GM19395 (cell line): ENCODE data around the gene LTC4S.
"Not testable (repeated sequence)": the region's sequence is repeated elsewhere in the genome, so short reads cannot be mapped to it uniquely, and the experiment has no call there.

Experiments
- ATAC-seq: cut with Tn5 transposase; IDR thresholded peaks from one replicate; pipeline ENCODE4 v1.9.1; 2021; ENCODE audit warnings: mild to moderate bottlenecking, moderate library complexity; ENCODE audit not compliant: unreplicated experiment

The LTC4S gene

GRCh38 chr5:179769271-179769670 lies 24.5 kb upstream of the LTC4S start:
- ATAC-seq: no peak

DNA sequence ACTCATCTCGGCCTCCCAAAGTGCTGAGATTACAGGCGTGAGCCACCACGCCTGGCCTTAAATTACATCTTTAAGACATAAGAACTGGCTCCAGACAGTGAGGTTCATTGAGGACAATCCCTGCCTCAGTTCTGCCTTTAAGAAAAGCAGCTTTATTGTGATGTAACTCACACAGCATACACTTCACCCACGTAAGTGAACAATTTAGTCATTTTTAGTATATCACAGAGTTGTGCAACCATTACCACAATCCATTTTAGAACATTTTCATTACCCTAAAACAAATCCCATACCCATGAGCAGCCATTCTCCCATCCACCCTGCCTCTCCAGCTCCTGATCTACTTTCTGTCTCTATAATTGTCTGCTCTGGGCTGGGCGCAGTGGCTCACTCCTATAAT lies 24.0 kb upstream of the LTC4S start:
- no peak for ATAC-seq

DNA sequence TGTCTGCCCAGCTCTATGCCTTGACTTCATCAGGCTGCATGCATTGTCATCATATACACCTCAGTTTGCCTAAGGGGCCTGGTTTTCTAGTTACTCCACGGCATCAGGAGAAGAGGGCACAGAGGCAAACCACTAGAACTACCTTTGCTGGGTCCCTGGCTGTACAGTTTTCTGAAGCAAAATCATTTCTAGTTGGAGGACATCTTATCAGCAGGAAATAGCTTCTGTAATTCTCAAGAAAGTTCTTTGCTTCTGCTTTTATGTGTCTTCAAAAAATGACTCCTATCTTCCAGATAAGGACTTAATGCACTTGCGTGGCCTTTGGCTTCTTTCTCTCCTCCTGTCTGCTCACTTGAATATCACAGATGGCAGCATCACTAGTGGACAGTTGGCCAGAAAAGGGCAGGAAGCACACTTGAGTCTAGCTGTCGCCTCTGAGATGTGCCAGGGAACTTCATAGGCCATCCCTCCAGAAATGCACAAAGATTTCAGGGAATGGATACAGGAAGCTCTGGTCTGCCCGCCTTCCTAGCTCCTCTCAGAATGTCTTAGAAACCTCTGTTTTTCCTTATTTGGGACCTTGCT lies 22.4 kb upstream of the LTC4S start:
- no peak for ATAC-seq

DNA sequence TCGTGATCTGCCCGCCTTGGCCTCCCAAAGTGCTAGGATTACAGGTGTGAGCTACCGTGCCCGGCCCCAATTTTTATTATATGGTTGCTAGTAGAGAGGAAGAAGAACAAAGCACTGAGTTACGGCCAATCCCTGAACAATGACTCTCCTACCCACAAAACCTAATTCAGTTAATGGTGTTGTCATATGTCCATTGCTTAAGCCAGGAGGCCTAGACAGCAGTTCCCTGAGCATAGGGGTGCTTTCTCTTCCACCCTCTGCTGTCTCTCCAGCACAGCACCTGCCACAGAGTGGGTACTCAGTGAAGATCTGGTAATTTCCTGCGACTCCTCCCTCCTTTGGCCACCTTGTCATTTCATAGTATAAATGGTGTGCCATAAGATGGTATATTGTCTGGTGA lies 21.4 kb upstream of the LTC4S start:
- ATAC-seq: no peak

DNA sequence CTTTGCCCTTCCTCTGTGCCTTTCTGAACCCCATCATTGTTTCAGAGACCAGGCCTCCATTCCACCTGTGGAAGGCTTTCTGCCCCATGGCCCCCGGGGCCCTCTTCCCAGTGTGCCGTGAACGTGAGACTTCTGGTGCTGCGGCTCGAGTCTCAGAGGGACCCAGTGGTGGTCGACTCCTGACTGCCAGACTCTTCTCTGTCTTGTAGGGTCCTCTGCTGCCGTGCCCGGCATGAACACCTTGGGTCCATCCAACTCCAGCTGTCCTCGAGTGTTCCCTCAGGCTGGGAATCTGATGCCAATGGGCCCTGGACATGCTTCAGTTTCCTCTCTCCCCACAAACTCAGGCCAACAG lies 20.1 kb upstream of the LTC4S start:
- ATAC-seq: no peak

DNA sequence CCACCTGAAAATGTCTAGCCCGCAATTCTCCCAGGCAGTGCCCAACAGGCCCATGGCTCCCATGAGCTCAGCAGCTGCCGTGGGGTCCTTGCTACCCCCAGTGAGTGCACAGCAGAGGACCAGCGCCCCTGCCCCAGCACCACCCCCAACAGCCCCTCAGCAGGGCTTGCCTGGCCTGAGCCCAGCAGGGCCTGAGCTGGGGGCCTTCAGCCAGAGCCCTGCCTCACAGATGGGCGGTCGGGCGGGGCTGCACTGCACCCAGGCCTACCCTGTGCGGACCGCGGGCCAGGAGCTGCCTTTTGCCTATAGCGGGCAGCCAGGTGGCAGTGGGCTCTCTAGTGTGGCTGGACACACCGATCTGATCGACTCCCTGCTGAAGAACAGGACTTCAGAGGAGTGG lies 19.3 kb upstream of the LTC4S start:
- no peak for ATAC-seq

- ATAC-seq: no peak
These were observed 17.3 kb upstream of the LTC4S start for GRCh38 chr5:179776411-179776938.

GRCh38 chr5:179777456-179777855 lies 16.3 kb upstream of the LTC4S start:
- no peak for ATAC-seq

DNA sequence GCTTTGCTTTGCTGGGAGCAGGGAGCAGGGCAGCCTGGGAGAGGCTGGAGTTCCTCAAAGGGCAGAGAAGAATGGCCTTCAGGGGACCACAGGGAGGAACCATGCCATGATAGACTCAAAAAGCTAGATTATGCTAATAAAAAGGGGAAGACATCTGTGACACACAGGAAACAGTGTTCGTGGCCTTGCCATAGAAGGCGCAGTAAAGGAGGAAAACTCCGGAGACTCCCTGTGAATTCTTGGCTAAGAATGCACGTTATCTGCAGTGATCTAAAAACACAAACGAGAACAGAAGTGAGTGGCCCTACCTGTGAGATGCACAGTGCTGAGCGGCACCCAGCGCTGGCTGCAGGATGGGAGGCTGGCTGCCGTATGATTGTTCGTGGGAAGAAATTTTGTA lies 15.9 kb upstream of the LTC4S start:
- ATAC-seq: no peak

DNA sequence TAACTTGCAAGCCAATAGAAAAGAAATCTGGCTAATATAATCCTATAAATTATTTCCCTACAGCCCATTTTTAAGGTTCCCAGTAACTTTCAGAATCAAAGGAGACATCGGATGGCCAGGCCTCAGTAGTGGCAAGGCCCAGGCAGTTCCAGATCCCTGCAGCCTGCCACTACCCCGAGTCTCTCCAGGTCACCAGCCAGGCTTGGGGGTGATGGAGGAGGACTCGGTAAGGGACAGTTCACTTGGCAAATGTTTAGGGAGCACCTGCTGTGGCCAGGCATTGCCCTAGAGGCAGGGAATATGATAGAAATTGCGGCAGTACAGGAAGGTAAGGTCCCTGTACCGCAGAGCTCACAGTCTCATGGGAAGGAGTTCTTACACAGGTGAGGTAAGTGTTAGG lies 15.2 kb upstream of the LTC4S start:
- ATAC-seq: no peak

- no peak for ATAC-seq
These were observed 14.0 kb upstream of the LTC4S start for GRCh38 chr5:179779826-179780225.

- ATAC-seq: no peak
These were observed 13.4 kb upstream of the LTC4S start for GRCh38 chr5:179780362-179780761.

DNA sequence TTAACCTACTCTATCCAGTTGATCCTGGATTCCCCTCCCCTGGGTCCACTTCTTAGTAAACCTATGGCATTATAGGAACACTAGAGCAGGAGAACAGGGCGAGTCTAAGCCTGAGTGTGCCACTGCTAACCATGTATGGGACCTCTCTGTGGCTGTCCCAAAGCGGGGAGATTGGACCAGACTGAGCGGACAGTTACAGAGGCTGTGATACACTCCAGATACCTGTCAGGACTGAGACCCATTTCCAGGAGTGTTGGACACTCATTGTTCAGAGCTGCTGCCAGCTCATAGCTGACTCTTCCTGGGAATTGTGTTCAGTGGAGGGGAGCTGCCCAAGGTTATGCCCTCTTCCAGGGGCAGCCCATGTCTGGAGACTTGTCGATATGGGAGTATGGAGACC lies 11.9 kb upstream of the LTC4S start:
- ATAC-seq: no peak

GRCh38 chr5:179783128-179783527 lies 10.7 kb upstream of the LTC4S start:
- ATAC-seq: no peak

GRCh38 chr5:179786861-179787260 lies 6.9 kb upstream of the LTC4S start:
- ATAC-seq: no peak

GRCh38 chr5:179788193-179788854 lies 5.5 kb upstream of the LTC4S start:
- no peak for ATAC-seq

DNA sequence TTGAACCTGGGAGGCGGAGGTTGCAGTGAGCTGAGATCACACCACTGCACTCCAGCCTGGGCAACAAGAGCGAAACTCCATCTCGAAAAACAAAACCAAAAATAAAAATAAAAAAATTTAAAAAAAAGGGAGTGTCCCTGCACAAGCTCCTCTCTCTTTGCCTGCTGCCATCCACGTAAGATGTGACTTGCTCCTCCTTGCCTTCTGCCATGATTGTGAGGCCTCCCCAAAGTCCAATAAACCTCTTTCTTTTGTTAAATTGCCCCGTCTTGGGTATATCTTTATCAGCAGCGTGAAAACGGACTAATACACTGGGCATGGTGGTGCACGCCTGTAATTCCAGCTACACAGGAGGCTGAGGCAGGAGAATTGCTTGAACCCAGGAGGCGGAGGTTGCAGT lies 4.5 kb upstream of the LTC4S start:
- ATAC-seq: not testable (repeated sequence)

- ATAC-seq: no peak
These were observed 1.7 kb upstream of the LTC4S start for GRCh38 chr5:179791881-179792611.

GRCh38 chr5:179792612-179793467 lies 946 bp upstream of the LTC4S start:
- ATAC-seq: no peak

DNA sequence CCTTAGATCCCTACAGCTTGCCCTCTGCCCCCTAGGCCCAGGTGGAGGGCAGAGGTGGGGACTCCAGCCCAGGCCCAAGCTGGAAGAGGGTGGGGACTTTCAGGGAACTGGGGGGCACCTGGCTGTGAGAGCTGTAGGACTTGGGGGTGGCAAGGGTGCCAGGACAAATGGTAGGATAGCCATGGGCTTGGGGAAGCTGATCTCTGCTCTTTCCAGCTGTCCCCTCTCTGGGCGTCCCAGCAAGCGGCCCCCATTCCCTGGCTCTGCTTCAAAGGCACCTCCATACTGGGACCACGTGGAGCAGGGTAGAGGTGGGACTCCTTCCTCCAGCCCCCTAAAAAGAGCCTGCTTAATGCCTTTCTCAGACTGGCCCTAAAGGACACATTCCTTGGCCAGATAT lies 385 bp downstream of the LTC4S start:
- no peak for ATAC-seq

GRCh38 chr5:179794575-179794974 lies 789 bp downstream of the LTC4S start:
- no peak for ATAC-seq
